GM12891 (cell line): Measurements from ENCODE around the gene EPHX1.
A peak's percentile ranks its signal among the peaks of the same experiment; 100 is the strongest.

Experiments
- POLR2A ChIP-seq: IDR thresholded peaks from 2 replicates; pipeline ENCODE4 v1.6.1; 2011; ENCODE audit warnings: low read depth, low read length, control low read depth
- POLR2AphosphoS5 ChIP-seq: IDR thresholded peaks from 2 replicates; pipeline ENCODE4 v1.6.1; 2011; ENCODE audit warnings: low read depth, low read length, control low read depth

DNA sequence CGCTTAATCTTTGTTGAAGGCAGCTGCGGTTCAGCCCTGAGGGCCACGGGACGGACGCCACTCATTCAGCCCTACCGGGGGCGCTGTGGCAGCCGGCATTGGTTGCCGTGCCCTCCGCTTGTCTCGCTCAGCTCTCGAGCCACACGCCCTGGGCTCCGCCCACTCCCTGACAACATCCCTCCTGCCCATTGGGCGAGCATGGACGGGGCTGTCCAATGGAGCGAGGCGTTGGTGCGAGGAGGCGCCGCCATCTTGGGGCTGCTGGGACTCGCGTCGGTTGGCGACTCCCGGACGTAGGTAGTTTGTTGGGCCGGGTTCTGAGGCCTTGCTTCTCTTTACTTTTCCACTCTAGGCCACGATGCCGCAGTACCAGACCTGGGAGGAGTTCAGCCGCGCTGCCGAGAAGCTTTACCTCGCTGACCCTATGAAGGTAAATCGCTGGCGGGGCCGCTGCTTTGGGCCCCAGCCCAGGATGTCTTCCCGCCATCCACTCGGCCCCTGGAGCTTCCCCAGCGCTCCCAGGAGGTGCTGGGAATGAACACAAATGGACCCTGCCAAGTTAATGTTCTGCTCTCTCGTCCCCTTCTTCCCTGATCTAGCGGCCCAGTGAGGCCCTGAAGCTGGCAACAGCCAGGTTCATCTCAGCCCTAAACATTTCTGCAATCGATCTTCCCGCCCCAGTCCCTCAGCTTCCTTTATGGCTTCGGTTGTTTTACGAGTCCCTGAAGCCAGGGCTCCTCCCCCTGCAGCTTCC lies 32.2 kb upstream of the EPHX1 start, which contains the start of gene SRP9:
- peak; percentile 78 for TF ChIP-seq POLR2A
- peak; percentile 75; the same call in 1 of the 2 replicates for TF ChIP-seq POLR2AphosphoS5
